Gastrocnemius medialis (tissue), 4 donors: ENCODE results near the gene USP31. TPM values are rescaled to one million over a fixed set of nuclear protein-coding genes. Genes with fewer than 3 reads are reported as not detected.

Experiments used
- ATAC-seq, 2 donors: fragments of 150-250 bp; one replicate each; pipeline ENCODE4 v1.9.1; 2016
- DNase-seq, 2 donors: peaks; one replicate each; pipeline ENCODE4 v3.0.0-alpha.2; 2019
- H3K27ac ChIP-seq, 4 donors: fragments of 200-600 bp; sonication (generic); 1 replicate in 1 of 4; 2 replicates in 3 of 4; pipeline ENCODE4 v1.5.1; 2016 to 2018; ENCODE audit warnings: mild to moderate bottlenecking in 2 of 4, moderate library complexity in 1 of 4
- H3K27me3 ChIP-seq, 3 donors: fragments of 200-600 bp; sonication (generic) in 2 of 3; 1 replicate in 1 of 3; 2 replicates in 2 of 3; pipeline versions ENCODE4 v1.5.1 to v1.6.0; 2016 to 2019; ENCODE audit warnings: mild to moderate bottlenecking in 1 of 3, moderate library complexity in 1 of 3
- H3K36me3 ChIP-seq, 2 donors: fragments of 200-600 bp; sonication (generic) in 1 of 2; one replicate each; pipeline ENCODE4 v1.5.1; 2017 to 2018
- H3K4me1 ChIP-seq, 2 donors: fragments of 200-600 bp; sonication (generic) in 1 of 2; one replicate each; pipeline ENCODE4 v1.5.1; 2016 to 2017; ENCODE audit warnings: mild to moderate bottlenecking in 2 of 2
- H3K4me3 ChIP-seq, 4 donors: fragments of 200-600 bp; sonication (generic) in 3 of 4; 1 replicate in 1 of 4; 2 replicates in 3 of 4; pipeline ENCODE4 v1.5.1; 2016 to 2019; ENCODE audit warnings: mild to moderate bottlenecking in 2 of 4
- H3K9me3 ChIP-seq, 3 donors: fragments of 200-600 bp; sonication (generic) in 2 of 3; 1 replicate in 1 of 3; 2 replicates in 2 of 3; pipeline ENCODE4 v1.5.1; 2016 to 2019
- POLR2A ChIP-seq, 2 donors: fragments of 450-650 bp; IDR thresholded peaks; one replicate each; pipeline ENCODE4 v1.6.1; 2017; ENCODE audit warnings: antibody characterized with exemption in 2 of 2, mild to moderate bottlenecking in 2 of 2, moderate library complexity in 2 of 2
- in situ Hi-C, 4 donors: fragments of 200-750 bp; cut with MboI; loops; one replicate each; pipeline versions ENCODE4 v1.15.0 to v1.8.0; 2017; ENCODE audit warnings: low sequenced_read_pairs in 4 of 4
- intact Hi-C: fragments of 100-400 bp; cut with DNase I; formaldehyde crosslinking; loops from one replicate; pipeline ENCODE4 v1.15.1; 2023; ENCODE audit warnings: low total_unique reads
- total RNA-seq, 4 donors: library from RNA; depleted of rRNA; stranded (reverse); fragments of >200 nt; gene quantifications; one replicate each; pipeline versions ENCODE4 v1.1.0 to v1.2.3, GENCODE V29; 2016
- TF ChIP-seq, protein P1 (sequence below), 5 experiments: fragments of 450-650 bp in 3 of 5; fragments of 200-600 bp in 2 of 5; sonication (generic) in 2 of 5; IDR thresholded peaks in 4 of 5; conservative IDR thresholded peaks in 1 of 5; 1 replicate in 4 of 5; 2 replicates in 1 of 5; pipeline ENCODE4 v1.5.1; 2016 to 2019; ENCODE audit warnings: antibody characterized with exemption in 5 of 5, mild to moderate bottlenecking in 3 of 5, moderate library complexity in 3 of 5

The USP31 gene
- total RNA-seq, 4 donors from 2014 or later: 13.2 to 23.3 (median 18.7) TPM

- Histone ChIP-seq H3K36me3 (no peaks in the 10 kb centered on the region), H3K4me3 (no peak overlapping the region), H3K9me3 (no peaks in the 10 kb centered on the region), H3K27ac (peak overlapping the region in 1 of 4 donors; percentile 5), H3K27me3 (no peaks in the 10 kb centered on the region), H3K4me1 (peaks cover 56 to 77% of the 10 kb centered on the region in 2 donors)
- intact Hi-C loops (no loop called here), in situ Hi-C loops (no loop called here)
- TF ChIP-seq, protein P1, sequence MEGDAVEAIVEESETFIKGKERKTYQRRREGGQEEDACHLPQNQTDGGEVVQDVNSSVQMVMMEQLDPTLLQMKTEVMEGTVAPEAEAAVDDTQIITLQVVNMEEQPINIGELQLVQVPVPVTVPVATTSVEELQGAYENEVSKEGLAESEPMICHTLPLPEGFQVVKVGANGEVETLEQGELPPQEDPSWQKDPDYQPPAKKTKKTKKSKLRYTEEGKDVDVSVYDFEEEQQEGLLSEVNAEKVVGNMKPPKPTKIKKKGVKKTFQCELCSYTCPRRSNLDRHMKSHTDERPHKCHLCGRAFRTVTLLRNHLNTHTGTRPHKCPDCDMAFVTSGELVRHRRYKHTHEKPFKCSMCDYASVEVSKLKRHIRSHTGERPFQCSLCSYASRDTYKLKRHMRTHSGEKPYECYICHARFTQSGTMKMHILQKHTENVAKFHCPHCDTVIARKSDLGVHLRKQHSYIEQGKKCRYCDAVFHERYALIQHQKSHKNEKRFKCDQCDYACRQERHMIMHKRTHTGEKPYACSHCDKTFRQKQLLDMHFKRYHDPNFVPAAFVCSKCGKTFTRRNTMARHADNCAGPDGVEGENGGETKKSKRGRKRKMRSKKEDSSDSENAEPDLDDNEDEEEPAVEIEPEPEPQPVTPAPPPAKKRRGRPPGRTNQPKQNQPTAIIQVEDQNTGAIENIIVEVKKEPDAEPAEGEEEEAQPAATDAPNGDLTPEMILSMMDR (IDR thresholded peaks at IDR 0.05 in 4 of 5, conservative IDR thresholded peaks at IDR 0.05 in 1 of 5): no peak
- no peak for TF ChIP-seq POLR2A (IDR thresholded peaks at IDR 0.05)
- ATAC-seq: no peak
- no peak for DNase-seq
Observed at GRCh38 chr16:23121024-23121423, 28.2 kb downstream of the USP31 start.

DNA sequence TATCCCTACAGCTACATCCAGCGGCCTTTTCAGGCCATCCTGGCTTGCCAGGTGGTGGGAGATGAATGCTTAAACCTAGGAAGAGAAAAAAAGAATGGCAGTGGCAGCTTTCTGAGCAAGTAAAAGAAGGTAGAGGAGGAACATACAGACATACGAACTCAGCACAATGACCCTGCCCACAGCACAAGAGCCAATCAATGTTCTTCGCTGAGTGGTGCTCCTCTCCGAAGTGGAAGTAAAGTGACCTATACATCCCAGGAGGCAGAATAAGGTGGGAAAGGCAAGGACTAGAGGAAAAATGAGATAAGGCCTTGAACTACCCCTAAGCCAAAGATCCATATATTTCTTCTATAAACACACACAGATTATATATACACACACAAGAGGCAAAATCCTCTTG lies 28.7 kb downstream of the USP31 start:
- Histone ChIP-seq H3K36me3 (no peaks in the 10 kb centered on the region), H3K27ac (peak overlapping the region in 2 of 4 donors; percentile 0 to 23), H3K9me3 (no peaks in the 10 kb centered on the region), H3K4me3 (no peak overlapping the region), H3K4me1 (peaks cover 55 to 76% of the 10 kb centered on the region in 2 donors), H3K27me3 (no peaks in the 10 kb centered on the region)
- in situ Hi-C loops: no loop called here
- intact Hi-C loops: no loop called here
- DNase-seq (no peak), ATAC-seq (no peak)
- no peak for TF ChIP-seq POLR2A (IDR thresholded peaks at IDR 0.05)
- TF ChIP-seq, protein P1 (IDR thresholded peaks at IDR 0.05 in 4 of 5, conservative IDR thresholded peaks at IDR 0.05 in 1 of 5): no peak

DNA sequence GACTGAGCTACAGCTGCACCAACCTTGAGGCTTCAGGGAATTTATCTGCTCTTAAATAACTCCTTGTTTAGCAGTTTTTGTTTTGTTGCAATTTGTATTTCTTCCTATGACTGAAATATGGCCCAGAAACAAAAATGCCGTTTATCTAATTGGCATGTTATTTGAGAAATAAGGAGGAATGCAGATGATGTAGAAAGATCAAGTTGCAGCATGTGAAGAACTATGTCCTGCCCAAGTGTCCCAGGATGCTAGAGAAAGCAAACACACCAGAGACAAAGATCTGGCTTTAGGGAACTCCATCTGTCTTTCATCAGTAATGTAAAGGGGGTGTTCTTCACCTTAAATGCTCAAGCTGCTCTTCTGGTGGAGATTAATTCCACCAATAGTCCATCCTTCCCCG lies 29.7 kb downstream of the USP31 start:
- H3K36me3 ChIP-seq: no peaks in the 10 kb centered on the region
- in situ Hi-C loops: no loop called here
- H3K4me3 ChIP-seq: no peak overlapping the region
- H3K27me3 ChIP-seq: no peaks in the 10 kb centered on the region
- no peaks in the 10 kb centered on the region for H3K9me3 ChIP-seq
- no peak for ATAC-seq
- intact Hi-C loops: no loop called here
- TF ChIP-seq, protein P1 (IDR thresholded peaks at IDR 0.05 in 4 of 5, conservative IDR thresholded peaks at IDR 0.05 in 1 of 5): no peak
- TF ChIP-seq POLR2A (IDR thresholded peaks at IDR 0.05): no peak
- no peak for DNase-seq
- peak overlapping the region in 1 of 4 donors; percentile 23 for H3K27ac ChIP-seq
- H3K4me1 ChIP-seq: peaks cover 47 to 73% of the 10 kb centered on the region in 2 donors

DNA sequence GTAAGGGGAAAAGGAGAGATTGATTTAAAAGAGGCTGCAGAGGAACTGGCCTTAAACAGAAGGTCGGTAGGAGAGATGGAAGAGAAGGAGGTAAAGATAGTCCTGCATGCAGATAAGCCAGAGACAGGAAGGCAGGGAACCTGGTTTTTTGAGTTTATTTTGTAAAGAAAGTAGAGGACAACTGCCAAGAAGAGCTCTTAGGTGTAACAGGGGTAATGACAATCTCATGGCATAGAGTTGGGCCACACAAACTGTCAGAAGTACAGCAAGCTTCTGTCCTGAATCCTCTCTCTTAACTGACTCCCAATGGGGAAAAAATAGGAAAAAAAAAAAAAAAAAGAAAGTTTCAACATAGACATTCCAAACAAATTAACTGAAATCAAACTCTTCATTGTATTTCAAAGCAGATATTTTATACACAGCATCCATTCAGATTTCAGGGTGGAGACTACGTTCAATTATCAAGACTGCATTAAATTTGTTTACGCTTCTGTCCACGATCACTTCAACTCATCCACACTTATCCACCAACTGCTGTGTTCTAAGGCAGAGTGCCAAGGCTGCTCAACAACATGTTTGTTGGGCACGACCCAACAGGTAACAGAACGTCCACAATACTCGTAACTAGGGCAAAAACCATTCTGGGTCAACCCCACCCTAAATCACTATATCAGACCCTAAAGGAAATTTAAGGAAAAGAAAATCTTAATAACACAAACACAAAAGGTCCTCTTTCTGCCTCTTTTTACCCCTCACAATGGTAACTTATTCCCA lies 34.9 kb downstream of the USP31 start:
- H3K27ac ChIP-seq: peak overlapping the region; percentile 5 to 87 (median 67)

GRCh38 chr16:23113185-23113584 lies 36.1 kb downstream of the USP31 start:
- H3K4me1 ChIP-seq: peaks cover 34 to 63% of the 10 kb centered on the region in 2 donors
- peak overlapping the region; percentile 5 to 87 (median 67) for H3K27ac ChIP-seq
- TF ChIP-seq, protein P1 (IDR thresholded peaks at IDR 0.05 in 4 of 5, conservative IDR thresholded peaks at IDR 0.05 in 1 of 5): no peak
- no peak for TF ChIP-seq POLR2A (IDR thresholded peaks at IDR 0.05)
- no peak overlapping the region for H3K4me3 ChIP-seq
- in situ Hi-C loops (no loop called here), intact Hi-C loops (no loop called here)
- no peaks in the 10 kb centered on the region for H3K27me3 ChIP-seq
- no peaks in the 10 kb centered on the region for H3K9me3 ChIP-seq
- H3K36me3 ChIP-seq: no peaks in the 10 kb centered on the region
- ATAC-seq: peak; percentile 89 to 95
- DNase-seq: peak; percentile 55 to 57

More for the DNA sequence above, 34.9 kb downstream of the USP31 start:
- intact Hi-C loops (no loop called here), in situ Hi-C loops (no loop called here)
- Histone ChIP-seq H3K9me3 (no peaks in the 10 kb centered on the region), H3K27me3 (no peaks in the 10 kb centered on the region), H3K4me3 (no peak overlapping the region), H3K36me3 (no peaks in the 10 kb centered on the region), H3K4me1 (peaks cover 43 to 66% of the 10 kb centered on the region in 2 donors)
- peak in 1 of 2 donors; percentile 24 for ATAC-seq
- DNase-seq: peak in 1 of 2 donors; percentile 16
- TF ChIP-seq POLR2A (IDR thresholded peaks at IDR 0.05): no peak
